Natural killer cell (primary cell): ENCODE data around the gene ZNF683. TPM values are rescaled to one million over a fixed set of nuclear protein-coding genes. Genes with fewer than 3 reads are reported as not detected.

Source experiments
- ATAC-seq, 3 donors: fragments of 150-1000 bp in 2 of 3; fragments of 200-7000 bp in 1 of 3; cut with Tn5 transposase; 1 replicate in 1 of 3; 2 replicates in 2 of 3; pipeline ENCODE4 v1.10.0; 2021; ENCODE audit warnings: mild to moderate bottlenecking in 2 of 3, moderate library complexity in 2 of 3
- DNase-seq, 2 donors: peaks; one replicate each; pipeline versions ENCODE4 v3.0.0 to v3.0.0-alpha.2; 2013 to 2021; ENCODE audit warnings: mixed read lengths in 1 of 2
- H3K27ac ChIP-seq: one replicate; pipeline ENCODE4 v1.5.1; 2013; ENCODE audit warnings: mild to moderate bottlenecking, low read length
- H3K27me3 ChIP-seq: one replicate; pipeline ENCODE4 v1.6.1; 2013; ENCODE audit warnings: low read length; ENCODE audit not compliant: control insufficient read depth, insufficient read depth
- H3K36me3 ChIP-seq: one replicate; pipeline ENCODE4 v1.6.1; 2013; ENCODE audit warnings: low read length; ENCODE audit not compliant: control insufficient read depth, insufficient read depth
- H3K4me1 ChIP-seq: one replicate; pipeline ENCODE4 v1.6.1; 2013; ENCODE audit warnings: low read length; ENCODE audit not compliant: control insufficient read depth, insufficient read depth
- H3K4me3 ChIP-seq: one replicate; pipeline ENCODE4 v1.5.1; 2013; ENCODE audit warnings: low read length
- H3K9me3 ChIP-seq: one replicate; pipeline ENCODE4 v1.6.1; 2013; ENCODE audit warnings: low read length; ENCODE audit not compliant: control insufficient read depth, insufficient read depth
- H3K27ac Mint-ChIP-seq, 2 donors: one replicate each; pipeline ENCODE4 v1.8.0; 2022; ENCODE audit warnings: mild to moderate bottlenecking in 2 of 2, mixed read lengths in 2 of 2, moderate library complexity in 1 of 2
- H3K27me3 Mint-ChIP-seq, 2 donors: one replicate each; pipeline ENCODE4 v1.8.0; 2022; ENCODE audit warnings: low read depth in 2 of 2, mixed read lengths in 2 of 2
- H3K36me3 Mint-ChIP-seq: one replicate; pipeline ENCODE4 v1.8.0; 2022; ENCODE audit warnings: mixed read lengths
- H3K4me1 Mint-ChIP-seq, 2 donors: one replicate each; pipeline ENCODE4 v1.8.0; 2022; ENCODE audit warnings: mixed read lengths in 2 of 2
- H3K4me3 Mint-ChIP-seq: one replicate; pipeline ENCODE4 v1.8.0; 2022; ENCODE audit warnings: mild to moderate bottlenecking, moderate library complexity, mixed read lengths
- H3K9me3 Mint-ChIP-seq, 2 donors: one replicate each; pipeline ENCODE4 v1.8.0; 2022; ENCODE audit warnings: mixed read lengths in 2 of 2
- CTCF ChIP-seq: fragments of 200-600 bp; IDR thresholded peaks from one replicate; pipeline ENCODE4 v1.8.0; 2022; ENCODE audit warnings: antibody characterized with exemption
- WGBS: methylation state at CpG from one replicate; pipeline ENCODE4 v1.1.7; 2013; ENCODE audit warnings: missing lambda C conversion rate; ENCODE audit not compliant: insufficient coverage; 5-methylcytosine and 5-hydroxymethylcytosine counted together
- intact Hi-C: fragments of 100-400 bp; cut with micrococcal nuclease; formaldehyde crosslinking; loops from one replicate; pipeline ENCODE4 v1.14.2; 2022
- total RNA-seq, 4 donors: library from RNA; stranded (reverse); fragments of 120-200 nt in 1 of 4; gene quantifications; one replicate each; pipeline versions ENCODE4 v1.2.3 to v1.2.4, GENCODE V29; 2013 to 2022

ZNF683 gene
- total RNA-seq, 3 donors from 2014 or later (not counting 1 experiment from before 2014, with no cell fraction given), result 9.6 to 38.2 (median 19.7) TPM

DNA sequence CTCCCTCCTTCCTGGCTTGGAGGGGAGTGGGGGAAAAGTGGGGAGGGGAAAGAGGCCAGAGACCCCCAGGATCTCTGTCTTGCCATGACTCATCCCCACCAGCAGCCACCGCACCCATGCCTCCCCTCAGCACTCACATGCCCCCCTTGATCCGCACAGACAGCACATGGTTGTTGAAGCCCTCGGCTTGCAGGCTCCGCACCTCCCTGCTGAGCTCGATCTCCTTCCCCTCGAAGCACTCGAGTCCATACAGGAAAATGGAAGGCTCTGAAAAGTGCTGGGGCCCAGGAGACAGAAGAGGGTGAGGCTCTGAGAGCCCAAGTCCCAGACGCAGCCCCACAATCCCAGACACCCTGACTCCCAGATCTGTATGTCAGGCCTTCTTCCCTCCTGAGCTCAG is 44.0 kb downstream of the ZNF683 start:
- no peak overlapping the region for H3K4me3 ChIP-seq
- no peak for ATAC-seq
- no peak for TF ChIP-seq CTCF
- Mint-ChIP-seq H3K27me3 (no peaks in the 10 kb centered on the region), H3K4me1 (no peaks in the 10 kb centered on the region), H3K27ac (no peak overlapping the region), H3K36me3 (no peaks in the 10 kb centered on the region), H3K9me3 (no peaks in the 10 kb centered on the region), H3K4me3 (no peak overlapping the region)
- 91% methylated on average over 8 of the region's 8 CpGs for WGBS
- intact Hi-C loops, result no loop called here
- no peaks in the 10 kb centered on the region for H3K9me3 ChIP-seq
- DNase-seq, result no peak
- H3K27ac ChIP-seq, result no peak overlapping the region
- H3K36me3 ChIP-seq, result peaks cover 3% of the 10 kb centered on the region
- no peaks in the 10 kb centered on the region for H3K4me1 ChIP-seq
- no peaks in the 10 kb centered on the region for H3K27me3 ChIP-seq

- Mint-ChIP-seq H3K27ac (no peak overlapping the region), H3K4me3 (no peak overlapping the region), H3K27me3 (no peaks in the 10 kb centered on the region), H3K36me3 (no peaks in the 10 kb centered on the region), H3K4me1 (peaks cover 0 to 6% of the 10 kb centered on the region in 2 donors), H3K9me3 (no peaks in the 10 kb centered on the region)
- 89% methylated on average over 8 of the region's 8 CpGs for WGBS
- Histone ChIP-seq H3K27me3 (no peaks in the 10 kb centered on the region), H3K4me3 (no peak overlapping the region), H3K4me1 (no peaks in the 10 kb centered on the region), H3K27ac (no peak overlapping the region), H3K9me3 (no peaks in the 10 kb centered on the region), H3K36me3 (peaks cover 6% of the 10 kb centered on the region)
- DNase-seq (no peak), ATAC-seq (no peak)
- intact Hi-C loops, result no loop called here
- no peak for TF ChIP-seq CTCF
Observed at GRCh38 chr1:26327956-26328362, 44.6 kb downstream of the ZNF683 start.

GRCh38 chr1:26324550-26324949 is 48.0 kb downstream of the ZNF683 start:
- no peak overlapping the region for H3K27ac Mint-ChIP-seq
- no peaks in the 10 kb centered on the region for H3K9me3 ChIP-seq
- 81% methylated on average over 3 of the region's 3 CpGs for WGBS
- DNase-seq (no peak), ATAC-seq (no peak)
- no peaks in the 10 kb centered on the region for H3K27me3 ChIP-seq
- TF ChIP-seq CTCF, result no peak
- peaks cover 20 to 27% of the 10 kb centered on the region in 2 donors for H3K4me1 Mint-ChIP-seq
- H3K9me3 Mint-ChIP-seq, result no peaks in the 10 kb centered on the region
- no peak overlapping the region for H3K4me3 ChIP-seq
- intact Hi-C loops, result loop anchor here (5.0 kb wide), 1 partner anchor 68 kb away; no protein-coding TSS in a partner anchor
- H3K4me1 ChIP-seq, result peaks cover 27% of the 10 kb centered on the region
- peaks cover 7% of the 10 kb centered on the region for H3K36me3 Mint-ChIP-seq
- peaks cover 33% of the 10 kb centered on the region for H3K36me3 ChIP-seq
- no peak overlapping the region for H3K27ac ChIP-seq
- H3K27me3 Mint-ChIP-seq, result no peaks in the 10 kb centered on the region
- no peak overlapping the region for H3K4me3 Mint-ChIP-seq

GRCh38 chr1:26323382-26323781 is 49.2 kb downstream of the ZNF683 start:
- peaks cover 36% of the 10 kb centered on the region for H3K4me1 ChIP-seq
- ATAC-seq, result no peak
- H3K4me3 Mint-ChIP-seq, result peak overlapping the region; percentile 37
- H3K27me3 ChIP-seq, result no peaks in the 10 kb centered on the region
- no peak for TF ChIP-seq CTCF
- no peak overlapping the region for H3K4me3 ChIP-seq
- no peak overlapping the region for H3K27ac ChIP-seq
- no peak for DNase-seq
- WGBS, result 70% methylated on average over 2 of the region's 2 CpGs
- H3K27me3 Mint-ChIP-seq, result no peaks in the 10 kb centered on the region
- peak overlapping the region in 1 of 2 donors; percentile 31 for H3K27ac Mint-ChIP-seq
- H3K9me3 Mint-ChIP-seq, result no peaks in the 10 kb centered on the region
- H3K4me1 Mint-ChIP-seq, result peaks cover 32 to 39% of the 10 kb centered on the region in 2 donors
- peaks cover 33% of the 10 kb centered on the region for H3K36me3 ChIP-seq
- no peaks in the 10 kb centered on the region for H3K9me3 ChIP-seq
- H3K36me3 Mint-ChIP-seq, result peaks cover 7% of the 10 kb centered on the region
- intact Hi-C loops, result loop anchor here (5.0 kb wide), 1 partner anchor 69 kb away; no protein-coding TSS in a partner anchor
